ENCODE measurements around the gene ATXN7L1.

Gene ATXN7L1

DNA sequence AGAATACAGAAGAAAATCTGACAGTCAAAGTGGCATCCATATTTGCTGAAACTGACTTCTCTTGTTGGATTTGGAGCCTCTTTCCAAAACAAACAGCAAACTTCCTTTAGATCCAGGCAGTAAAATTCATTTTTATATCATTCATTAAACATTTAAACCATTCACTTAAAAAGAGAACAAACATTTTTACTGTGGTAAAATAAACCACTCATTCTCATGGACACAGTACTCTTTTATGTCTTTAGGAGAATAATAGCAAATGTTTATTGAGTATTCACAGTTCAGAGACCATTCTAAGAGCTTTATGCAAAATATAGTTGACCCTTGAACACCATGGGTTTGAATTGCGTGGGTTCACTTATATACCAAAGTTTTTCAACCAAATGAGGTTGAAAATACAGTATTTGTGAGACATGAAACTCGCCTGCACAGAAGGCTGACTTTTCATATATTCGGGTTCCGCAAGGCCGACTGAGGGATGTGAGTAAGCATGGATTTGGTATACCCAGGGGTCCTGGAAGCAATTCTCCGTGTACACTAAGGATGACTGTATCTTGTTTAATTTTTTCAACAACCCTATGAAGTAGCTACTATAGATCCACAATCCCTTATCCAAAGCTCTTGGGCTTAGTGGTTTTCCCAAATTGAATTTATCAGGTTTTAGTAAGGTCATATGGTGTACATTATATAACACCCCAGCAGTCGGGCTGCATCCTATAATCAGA is 49.1 kb downstream of the ATXN7L1 start:
- DNase-seq (ENCODE audit: low spot score): no peak

GRCh38 chr7:105826143-105826542 is 50.3 kb downstream of the ATXN7L1 start:
- DNase-seq (ENCODE audit: low spot score): no peak

- DNase-seq (ENCODE audit: low spot score): no peak
Observed at GRCh38 chr7:105825371-105825770, 51.0 kb downstream of the ATXN7L1 start.

GRCh38 chr7:105822806-105823205 is 53.6 kb downstream of the ATXN7L1 start:
- no peak for DNase-seq (ENCODE audit: low spot score)

DNA sequence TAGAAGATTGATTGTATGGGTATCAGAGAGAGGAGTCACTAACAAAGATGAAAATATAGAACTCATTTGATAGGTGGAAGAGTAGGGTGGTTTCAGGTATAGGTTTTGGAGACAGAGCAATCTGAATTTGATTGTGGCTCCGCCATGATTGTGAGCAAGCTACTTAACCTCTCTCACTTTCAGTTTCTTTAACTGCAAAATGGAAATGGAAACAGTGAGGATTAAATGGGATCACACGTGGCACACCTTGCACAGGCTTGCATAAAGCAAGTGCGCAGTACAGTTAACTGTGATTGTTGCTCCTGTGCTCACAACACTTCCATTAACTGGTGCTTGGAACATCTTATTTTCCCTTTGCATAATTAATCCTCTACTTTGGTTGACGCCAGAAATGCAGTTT is 54.9 kb downstream of the ATXN7L1 start:
- no peak for DNase-seq (ENCODE audit: low spot score)

GRCh38 chr7:105820363-105821066 is 55.9 kb downstream of the ATXN7L1 start:
- no peak for DNase-seq (ENCODE audit: low spot score)

- no peak for DNase-seq (ENCODE audit: low spot score)
Observed at GRCh38 chr7:105819559-105819958, 56.8 kb downstream of the ATXN7L1 start.

GRCh38 chr7:105816954-105817615 is 59.3 kb downstream of the ATXN7L1 start:
- DNase-seq (ENCODE audit: low spot score): no peak

- DNase-seq (ENCODE audit: low spot score): no peak
Observed at GRCh38 chr7:105816266-105816843, 60.0 kb downstream of the ATXN7L1 start.

DNA sequence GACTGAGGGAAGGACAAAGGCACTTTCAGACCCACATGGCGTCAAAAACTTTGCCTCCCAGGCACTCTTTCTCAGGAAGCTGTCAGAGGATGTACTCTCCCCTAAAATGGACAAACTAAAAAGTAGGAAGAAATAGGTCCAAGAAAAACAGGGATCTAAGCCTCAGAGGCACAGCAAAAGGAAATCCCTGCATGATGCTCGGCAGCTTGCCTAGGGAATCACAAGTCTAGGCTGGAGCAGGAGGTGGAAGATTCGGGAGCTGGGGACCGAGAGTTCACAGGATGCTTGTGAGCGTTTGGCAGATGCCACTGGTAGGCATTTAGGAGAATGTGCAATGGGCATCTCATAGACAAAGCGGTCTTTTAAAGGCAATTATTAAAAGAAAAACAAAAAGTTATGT is 60.8 kb downstream of the ATXN7L1 start:
- no peak for DNase-seq (ENCODE audit: low spot score)

- DNase-seq (ENCODE audit: low spot score): no peak
Observed at GRCh38 chr7:105814481-105814880, 61.9 kb downstream of the ATXN7L1 start.

GRCh38 chr7:105811189-105811847 is 65.1 kb downstream of the ATXN7L1 start:
- no peak for DNase-seq (ENCODE audit: low spot score)

GRCh38 chr7:105810556-105810955 is 65.8 kb downstream of the ATXN7L1 start:
- no peak for DNase-seq (ENCODE audit: low spot score)

DNA sequence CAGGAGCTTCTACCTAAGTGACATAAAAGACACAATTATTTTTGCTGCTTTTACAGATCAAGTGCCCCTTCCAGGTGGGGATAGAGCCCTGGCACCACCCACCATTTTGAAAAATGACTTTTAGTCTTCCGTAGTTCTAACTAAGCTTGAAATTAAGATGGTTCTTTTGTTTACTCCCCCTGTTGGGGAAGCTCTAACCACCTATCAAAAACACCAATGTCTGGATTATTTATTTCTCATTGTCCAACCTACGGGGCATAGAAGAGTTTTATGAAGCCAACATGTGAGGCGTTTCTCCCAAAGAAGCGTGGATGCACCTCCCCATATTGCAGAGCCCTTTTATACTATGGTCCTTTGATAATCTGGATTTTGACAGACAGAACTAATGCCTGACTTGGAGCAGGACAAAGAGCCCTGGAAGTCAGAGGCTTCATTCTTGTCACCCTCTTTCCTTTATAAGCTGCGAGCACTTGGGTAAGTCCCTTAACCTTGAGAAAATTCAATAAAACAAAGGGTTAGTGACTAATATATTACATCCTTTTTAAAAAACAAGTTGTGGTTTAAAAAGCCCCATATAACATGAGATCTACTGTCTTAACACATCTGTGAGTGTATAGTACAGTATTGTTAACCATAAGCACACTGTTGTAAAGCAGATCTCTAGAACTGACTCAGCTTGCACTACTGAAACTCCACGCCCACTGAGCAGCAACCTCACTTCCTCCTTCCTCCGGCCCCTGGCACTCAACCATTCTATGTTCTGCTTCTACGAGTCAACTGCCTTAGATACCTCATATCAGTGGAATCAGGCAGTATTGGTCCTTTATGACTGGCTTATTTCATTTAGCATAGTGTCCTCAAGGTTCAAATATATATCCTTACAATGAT is 67.5 kb downstream of the ATXN7L1 start:
- no peak for DNase-seq (ENCODE audit: low spot score)

GRCh38 chr7:105808209-105808608 is 68.2 kb downstream of the ATXN7L1 start:
- no peak for DNase-seq (ENCODE audit: low spot score)

GRCh38 chr7:105807448-105807762 is 69.0 kb downstream of the ATXN7L1 start:
- no peak for DNase-seq (ENCODE audit: low spot score)

DNA sequence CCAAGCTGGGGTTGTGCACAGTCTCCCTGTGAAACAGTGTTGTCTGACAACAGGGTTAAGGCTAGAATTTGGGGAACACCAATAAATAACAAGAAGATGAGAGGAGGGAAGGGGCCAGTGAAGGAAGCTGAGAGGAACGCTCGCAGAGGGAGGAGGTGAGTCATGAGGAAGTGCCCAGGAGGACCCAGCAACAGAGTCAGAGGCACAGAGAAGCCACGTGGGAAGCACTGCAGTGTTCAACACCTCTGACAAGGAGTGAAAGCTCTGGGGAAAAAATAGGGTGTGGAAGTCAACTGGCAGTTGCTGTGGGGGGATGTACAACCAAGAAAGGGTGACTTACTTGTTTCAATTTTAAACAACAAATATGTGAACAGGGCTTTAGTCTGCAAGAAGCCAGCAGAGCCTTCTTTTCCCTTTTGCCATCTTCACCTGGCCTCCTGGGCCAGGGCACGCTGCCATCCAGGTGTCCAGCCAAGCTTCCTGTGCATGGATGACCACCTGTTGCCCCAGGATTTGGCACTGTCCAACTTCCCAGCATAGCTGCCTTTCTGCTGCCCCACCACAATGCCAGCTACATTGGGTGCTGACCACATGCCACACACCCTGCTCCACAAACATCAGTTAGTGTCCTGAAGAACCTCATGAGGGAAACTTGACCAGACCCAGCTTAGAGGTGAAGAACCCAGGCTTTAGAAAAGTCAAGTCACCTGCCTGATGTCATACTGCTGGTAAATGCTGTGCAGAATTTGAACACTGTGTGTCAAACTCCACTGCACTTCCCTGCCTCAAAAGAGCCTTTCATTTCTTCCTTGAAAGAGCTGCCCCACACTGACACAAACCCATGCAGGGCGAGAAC is 69.6 kb downstream of the ATXN7L1 start:
- DNase-seq (ENCODE audit: low spot score): peak; percentile 65

GRCh38 chr7:105805447-105806019 is 70.9 kb downstream of the ATXN7L1 start:
- no peak for DNase-seq (ENCODE audit: low spot score)

DNA sequence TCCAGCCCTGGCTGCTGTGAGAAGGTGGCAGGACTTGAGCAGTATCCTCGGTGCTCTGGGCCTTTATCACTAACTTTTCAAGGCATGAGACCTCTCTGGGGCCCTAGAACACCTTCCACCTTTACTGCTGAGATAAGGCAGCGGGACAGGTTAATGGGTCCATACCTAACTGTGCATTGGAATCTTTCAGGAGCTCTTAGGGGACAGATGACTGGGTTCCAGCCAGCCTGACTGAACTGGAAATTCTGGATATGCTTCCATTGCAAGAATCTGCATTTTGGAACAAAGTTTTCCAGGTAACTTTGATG is 73.0 kb downstream of the ATXN7L1 start:
- DNase-seq (ENCODE audit: low spot score): no peak

All from cerebellar cortex (tissue), 1 donor.